ENCODE data around the gene RBM43. TPM values are rescaled to one million over a fixed set of nuclear protein-coding genes. Genes with fewer than 3 reads are reported as not detected.

The RBM43 gene
- total and polyA plus RNA-seq, 9 of the 15 experiments (the other 6 are each of a cell fraction or from before 2014, with no cell fraction given): 1.3 to 6.9 (median 3.8) TPM

DNA sequence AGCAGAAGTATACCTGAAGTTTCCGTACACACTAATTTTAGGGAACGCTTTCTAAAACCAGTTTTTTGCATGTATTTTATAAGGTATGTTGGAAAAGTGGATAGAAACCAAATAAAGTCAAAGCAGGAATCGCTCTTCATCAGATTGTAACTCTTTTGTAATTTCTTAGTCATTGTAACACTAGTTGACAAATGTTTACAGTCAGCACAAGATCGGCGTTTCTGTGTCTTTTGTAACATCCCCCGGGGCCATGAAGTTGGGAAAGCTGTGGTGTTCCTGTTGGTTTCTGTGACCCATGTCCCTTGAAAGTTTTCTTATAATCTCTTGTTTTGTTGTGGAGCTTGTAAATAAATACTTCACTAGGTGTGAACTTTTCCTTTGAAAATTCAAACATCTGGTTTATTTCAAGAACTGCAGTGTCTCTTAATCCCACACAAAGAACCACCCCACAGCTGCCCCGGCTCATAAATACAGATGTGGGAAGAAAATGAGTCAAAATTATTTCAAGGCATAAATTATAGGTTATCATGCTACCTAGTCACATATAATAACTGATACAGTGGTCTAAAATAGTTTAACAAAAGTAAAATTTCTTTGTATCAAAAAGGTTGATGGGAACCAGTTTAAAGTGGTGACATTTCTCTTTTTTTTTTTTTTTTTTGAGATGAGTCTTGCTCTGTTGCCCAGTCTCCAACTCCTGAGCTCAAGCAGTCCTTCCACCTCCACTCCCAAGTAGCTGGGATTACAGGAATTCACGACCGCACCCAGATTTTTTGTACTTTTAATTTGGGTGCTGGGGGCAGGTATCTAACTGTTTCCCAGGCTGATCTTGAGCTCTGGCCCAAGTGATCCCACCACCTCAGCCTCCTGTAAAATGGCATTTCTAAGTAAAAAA is 28.6 kb upstream of the RBM43 start (continued):
- no peak for TF ChIP-seq BRF1 (IDR thresholded peaks at IDR 0.05; ENCODE audit: borderline replicate concordance, extremely low read depth, insufficient read length)
- no peak for TF ChIP-seq GTF2E2 (tag; IDR thresholded peaks at IDR 0.05)
- TF ChIP-seq SMC3 (conservative IDR thresholded peaks at IDR 0.05; ENCODE audit: insufficient read depth, low read depth, low read length): no peak
- no peak for TF ChIP-seq ZC3H11A (IDR thresholded peaks at IDR 0.05; ENCODE audit: low read depth, low read length)
- TF ChIP-seq, protein P1, sequence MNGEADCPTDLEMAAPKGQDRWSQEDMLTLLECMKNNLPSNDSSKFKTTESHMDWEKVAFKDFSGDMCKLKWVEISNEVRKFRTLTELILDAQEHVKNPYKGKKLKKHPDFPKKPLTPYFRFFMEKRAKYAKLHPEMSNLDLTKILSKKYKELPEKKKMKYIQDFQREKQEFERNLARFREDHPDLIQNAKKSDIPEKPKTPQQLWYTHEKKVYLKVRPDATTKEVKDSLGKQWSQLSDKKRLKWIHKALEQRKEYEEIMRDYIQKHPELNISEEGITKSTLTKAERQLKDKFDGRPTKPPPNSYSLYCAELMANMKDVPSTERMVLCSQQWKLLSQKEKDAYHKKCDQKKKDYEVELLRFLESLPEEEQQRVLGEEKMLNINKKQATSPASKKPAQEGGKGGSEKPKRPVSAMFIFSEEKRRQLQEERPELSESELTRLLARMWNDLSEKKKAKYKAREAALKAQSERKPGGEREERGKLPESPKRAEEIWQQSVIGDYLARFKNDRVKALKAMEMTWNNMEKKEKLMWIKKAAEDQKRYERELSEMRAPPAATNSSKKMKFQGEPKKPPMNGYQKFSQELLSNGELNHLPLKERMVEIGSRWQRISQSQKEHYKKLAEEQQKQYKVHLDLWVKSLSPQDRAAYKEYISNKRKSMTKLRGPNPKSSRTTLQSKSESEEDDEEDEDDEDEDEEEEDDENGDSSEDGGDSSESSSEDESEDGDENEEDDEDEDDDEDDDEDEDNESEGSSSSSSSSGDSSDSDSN (IDR thresholded peaks at IDR 0.05; ENCODE audit: borderline replicate concordance in 1 of 2, low read depth in 2 of 2, low read length in 2 of 2): no peak
- TF ChIP-seq YBX1 (IDR thresholded peaks at IDR 0.05): no peak
- TF ChIP-seq, protein P2, sequence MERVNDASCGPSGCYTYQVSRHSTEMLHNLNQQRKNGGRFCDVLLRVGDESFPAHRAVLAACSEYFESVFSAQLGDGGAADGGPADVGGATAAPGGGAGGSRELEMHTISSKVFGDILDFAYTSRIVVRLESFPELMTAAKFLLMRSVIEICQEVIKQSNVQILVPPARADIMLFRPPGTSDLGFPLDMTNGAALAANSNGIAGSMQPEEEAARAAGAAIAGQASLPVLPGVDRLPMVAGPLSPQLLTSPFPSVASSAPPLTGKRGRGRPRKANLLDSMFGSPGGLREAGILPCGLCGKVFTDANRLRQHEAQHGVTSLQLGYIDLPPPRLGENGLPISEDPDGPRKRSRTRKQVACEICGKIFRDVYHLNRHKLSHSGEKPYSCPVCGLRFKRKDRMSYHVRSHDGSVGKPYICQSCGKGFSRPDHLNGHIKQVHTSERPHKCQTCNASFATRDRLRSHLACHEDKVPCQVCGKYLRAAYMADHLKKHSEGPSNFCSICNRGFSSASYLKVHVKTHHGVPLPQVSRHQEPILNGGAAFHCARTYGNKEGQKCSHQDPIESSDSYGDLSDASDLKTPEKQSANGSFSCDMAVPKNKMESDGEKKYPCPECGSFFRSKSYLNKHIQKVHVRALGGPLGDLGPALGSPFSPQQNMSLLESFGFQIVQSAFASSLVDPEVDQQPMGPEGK (CRISPR knock-in tag; IDR thresholded peaks at IDR 0.05; ENCODE audit: borderline replicate concordance): no peak
- peak; percentile 24; the same call in 1 of the 2 replicates for TF ChIP-seq MAFF (IDR thresholded peaks at IDR 0.05; ENCODE audit: low read length)
- no peak for TF ChIP-seq SP1 (CRISPR knock-in tag; IDR thresholded peaks at IDR 0.05)
- TF ChIP-seq ZBTB1 (CRISPR knock-in tag; IDR thresholded peaks at IDR 0.05; ENCODE audit: borderline replicate concordance, low read depth): no peak
- no peak for TF ChIP-seq ILK (tag; IDR thresholded peaks at IDR 0.05; ENCODE audit: borderline replicate concordance, low read depth)
- 0 out of 2 replicates have a peak, but pooled peaks have one; percentile 8 for TF ChIP-seq ZNF354B (CRISPR knock-in tag; IDR thresholded peaks at IDR 0.05)
- TF ChIP-seq, protein P3, sequence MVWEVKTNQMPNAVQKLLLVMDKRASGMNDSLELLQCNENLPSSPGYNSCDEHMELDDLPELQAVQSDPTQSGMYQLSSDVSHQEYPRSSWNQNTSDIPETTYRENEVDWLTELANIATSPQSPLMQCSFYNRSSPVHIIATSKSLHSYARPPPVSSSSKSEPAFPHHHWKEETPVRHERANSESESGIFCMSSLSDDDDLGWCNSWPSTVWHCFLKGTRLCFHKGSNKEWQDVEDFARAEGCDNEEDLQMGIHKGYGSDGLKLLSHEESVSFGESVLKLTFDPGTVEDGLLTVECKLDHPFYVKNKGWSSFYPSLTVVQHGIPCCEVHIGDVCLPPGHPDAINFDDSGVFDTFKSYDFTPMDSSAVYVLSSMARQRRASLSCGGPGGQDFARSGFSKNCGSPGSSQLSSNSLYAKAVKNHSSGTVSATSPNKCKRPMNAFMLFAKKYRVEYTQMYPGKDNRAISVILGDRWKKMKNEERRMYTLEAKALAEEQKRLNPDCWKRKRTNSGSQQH (CRISPR knock-in tag; IDR thresholded peaks at IDR 0.05): no peak
- TF ChIP-seq, protein P4, sequence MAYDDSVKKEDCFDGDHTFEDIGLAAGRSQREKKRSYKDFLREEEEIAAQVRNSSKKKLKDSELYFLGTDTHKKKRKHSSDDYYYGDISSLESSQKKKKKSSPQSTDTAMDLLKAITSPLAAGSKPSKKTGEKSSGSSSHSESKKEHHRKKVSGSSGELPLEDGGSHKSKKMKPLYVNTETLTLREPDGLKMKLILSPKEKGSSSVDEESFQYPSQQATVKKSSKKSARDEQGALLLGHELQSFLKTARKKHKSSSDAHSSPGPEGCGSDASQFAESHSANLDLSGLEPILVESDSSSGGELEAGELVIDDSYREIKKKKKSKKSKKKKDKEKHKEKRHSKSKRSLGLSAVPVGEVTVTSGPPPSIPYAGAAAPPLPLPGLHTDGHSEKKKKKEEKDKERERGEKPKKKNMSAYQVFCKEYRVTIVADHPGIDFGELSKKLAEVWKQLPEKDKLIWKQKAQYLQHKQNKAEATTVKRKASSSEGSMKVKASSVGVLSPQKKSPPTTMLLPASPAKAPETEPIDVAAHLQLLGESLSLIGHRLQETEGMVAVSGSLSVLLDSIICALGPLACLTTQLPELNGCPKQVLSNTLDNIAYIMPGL (CRISPR knock-in tag; IDR thresholded peaks at IDR 0.05): no peak
- no peak for TF ChIP-seq TEAD2 (tag; IDR thresholded peaks at IDR 0.05)

All from K562 (cell line).